Embryonic facial prominence (tissue), 1 donor: Measurements from ENCODE around the gene MOBP.
"Not testable (repeated sequence)": the region's sequence is repeated elsewhere in the genome, so short reads cannot be mapped to it uniquely, and the experiment has no call there.

Experiments used
- DNase-seq: peaks from one replicate; pipeline ENCODE4 v3.0.0-alpha.2; 2016; ENCODE audit errors: extremely low spot score

MOBP gene

GRCh38 chr3:39449796-39450195 lies 17.7 kb upstream of the MOBP start:
- no peak for DNase-seq

- DNase-seq, result no peak
These were observed 14.3 kb upstream of the MOBP start for GRCh38 chr3:39453134-39453533.

DNA sequence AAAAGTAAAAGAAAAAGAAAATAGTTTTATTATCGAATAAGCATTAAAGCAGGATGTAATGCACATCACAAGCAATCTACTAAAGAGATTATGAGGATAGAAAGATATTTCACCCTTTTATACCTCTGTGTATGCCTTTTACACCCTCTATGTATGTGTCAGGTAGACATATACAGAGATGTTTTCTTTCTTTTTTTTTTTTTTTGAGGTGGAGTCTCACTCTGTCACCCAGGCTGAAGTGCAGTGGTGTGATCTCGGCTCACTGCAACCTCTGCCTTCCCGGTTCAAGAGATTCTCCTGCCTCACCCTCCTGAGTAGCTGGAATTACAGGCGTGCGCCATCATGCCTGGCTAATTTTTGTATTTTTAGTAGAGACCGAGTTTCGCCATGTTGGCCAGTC lies 13.6 kb upstream of the MOBP start:
- DNase-seq, result not testable (repeated sequence)

DNA sequence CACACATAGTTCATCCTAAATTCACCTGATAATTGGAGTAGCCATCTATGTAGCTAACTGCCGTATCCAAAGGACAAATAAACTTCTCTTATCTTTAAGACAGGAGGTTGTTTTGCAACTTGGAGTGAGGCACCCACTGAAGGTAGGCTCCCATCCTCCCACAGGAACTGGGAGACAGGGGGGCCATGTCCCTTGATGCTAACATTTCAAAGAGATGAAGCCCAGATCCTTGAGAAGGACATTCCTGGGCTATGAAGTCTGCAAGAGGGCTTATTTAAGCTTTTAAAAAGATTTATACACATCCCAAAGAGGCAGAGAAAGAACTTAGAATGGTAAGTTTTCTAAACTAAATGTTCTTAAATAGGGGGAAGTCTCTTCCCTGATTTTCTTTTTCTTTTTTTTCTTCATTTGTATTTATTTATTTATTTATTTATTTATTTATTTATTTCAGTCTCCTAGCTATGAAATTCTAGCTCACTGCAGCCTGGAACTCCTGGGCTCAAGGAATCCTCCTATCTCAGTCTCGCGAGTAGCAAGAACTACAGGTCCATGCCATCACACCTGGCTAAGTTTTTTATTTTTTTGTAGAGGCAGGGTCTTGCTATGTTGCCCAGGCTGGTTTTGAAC lies 12.8 kb upstream of the MOBP start:
- DNase-seq, result no peak

- no peak for DNase-seq
These were observed 11.3 kb upstream of the MOBP start for GRCh38 chr3:39456159-39456558.

DNA sequence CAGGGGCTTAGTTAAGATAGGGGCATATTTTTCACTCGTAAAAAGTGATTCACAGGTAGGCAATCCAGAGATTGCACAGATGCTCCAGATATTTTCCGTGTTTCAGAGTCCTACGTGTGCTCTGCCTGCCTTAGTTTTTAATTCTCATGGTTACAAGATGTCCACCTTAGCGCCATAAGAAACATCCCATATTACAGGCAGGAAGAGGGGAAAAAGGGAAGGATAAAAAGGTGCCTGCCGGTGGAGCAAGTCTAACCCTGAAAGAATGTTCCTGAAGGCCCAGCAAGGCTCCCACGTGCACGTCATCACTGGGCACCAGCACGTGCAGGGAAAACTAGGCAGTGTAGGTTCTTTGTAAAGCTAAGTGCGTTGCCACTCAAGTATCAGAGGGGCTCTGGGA lies 10.1 kb upstream of the MOBP start:
- DNase-seq, result no peak

DNA sequence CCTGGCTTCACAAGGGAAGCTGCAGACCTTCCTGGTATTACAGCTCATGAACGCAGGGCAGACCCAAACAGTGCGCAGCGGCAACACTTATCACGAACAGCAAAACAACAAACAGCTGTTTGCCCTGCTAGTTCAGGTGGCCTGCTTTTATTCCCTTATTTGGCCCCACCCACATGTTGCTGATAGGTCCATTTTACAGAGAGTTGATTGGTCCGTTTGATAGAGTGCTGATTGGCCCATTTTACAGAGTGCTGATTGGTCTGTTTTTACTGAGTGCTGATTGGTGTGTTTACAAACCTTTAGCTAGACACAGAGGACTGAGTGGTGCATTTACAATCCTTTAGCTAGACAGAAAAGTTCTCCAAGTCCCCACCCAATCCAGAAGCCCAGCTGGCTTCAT lies 8.9 kb upstream of the MOBP start:
- DNase-seq, result not testable (repeated sequence)

GRCh38 chr3:39460677-39461076 lies 6.8 kb upstream of the MOBP start:
- no peak for DNase-seq

DNA sequence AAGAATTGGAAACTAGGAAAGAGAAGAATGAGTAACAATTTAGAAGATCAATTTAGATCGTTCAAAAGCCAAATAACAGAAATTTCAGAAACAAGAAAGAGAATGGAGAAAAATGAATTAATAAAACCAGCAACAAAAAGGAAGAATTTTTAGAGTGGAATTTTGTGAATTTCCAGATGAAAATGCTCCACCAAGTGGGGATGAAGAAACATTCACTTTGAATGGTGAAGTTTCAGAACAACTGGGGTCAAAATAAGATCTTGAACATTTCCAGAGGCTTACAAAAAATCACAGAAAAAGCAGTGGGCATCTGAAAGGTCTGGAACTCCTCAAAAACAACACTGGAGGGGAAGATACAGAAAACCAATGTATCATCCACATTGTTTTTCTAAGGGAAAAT lies 4.2 kb upstream of the MOBP start:
- DNase-seq, result no peak

DNA sequence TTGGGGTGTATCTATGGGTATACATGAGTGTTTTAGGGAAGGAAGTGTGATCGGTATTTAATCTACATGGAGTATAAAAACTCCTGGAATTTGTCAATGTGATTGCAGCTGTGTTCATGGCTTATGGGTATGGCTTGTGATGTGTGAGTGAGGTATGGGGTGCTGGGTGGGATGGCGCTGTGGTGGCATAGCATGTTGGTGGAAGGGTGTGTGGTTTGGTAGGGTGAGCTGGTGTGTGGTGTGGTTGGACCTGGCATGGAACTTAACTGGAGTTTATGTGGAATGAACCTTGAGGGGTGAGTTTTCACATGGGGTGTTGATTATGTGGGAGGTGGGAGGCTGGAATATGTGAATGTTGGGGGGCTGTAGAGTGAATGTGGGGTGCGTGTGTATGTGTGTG lies 492 bp upstream of the MOBP start:
- DNase-seq, result no peak

DNA sequence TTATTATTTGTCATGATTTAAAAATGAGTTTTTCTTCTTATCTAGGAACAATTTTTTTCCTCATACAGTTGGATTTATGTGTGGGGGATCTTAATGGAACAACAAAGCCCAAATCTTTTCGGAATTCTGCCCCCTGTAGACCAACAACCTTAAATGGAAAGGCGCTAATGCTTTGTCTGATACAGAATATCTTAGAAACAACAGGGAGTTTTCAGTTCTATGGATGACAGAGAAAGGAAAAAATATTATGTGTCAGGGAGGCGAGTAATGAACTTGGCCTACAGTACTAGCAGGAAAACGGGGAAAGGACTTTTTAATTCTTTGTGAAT lies 592 bp downstream of the MOBP start:
- DNase-seq, result no peak

DNA sequence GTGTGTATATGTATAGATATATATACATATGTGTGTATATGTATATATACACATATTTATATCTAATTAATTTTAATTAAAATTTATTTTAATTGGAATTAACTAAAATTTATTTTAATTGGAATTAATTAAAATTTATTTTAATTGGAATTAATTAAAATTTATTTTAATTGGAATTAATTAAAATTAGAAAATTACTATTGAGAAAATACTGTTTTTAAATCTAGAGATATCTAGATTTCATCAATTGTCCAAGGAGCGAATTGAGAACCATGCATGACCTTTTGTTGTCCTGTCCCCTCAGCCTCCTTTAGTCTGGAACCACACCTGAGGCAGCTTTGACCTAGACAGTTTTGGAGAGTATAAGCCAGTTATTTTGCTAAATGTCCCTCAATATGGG lies 1.8 kb downstream of the MOBP start:
- DNase-seq, result no peak

DNA sequence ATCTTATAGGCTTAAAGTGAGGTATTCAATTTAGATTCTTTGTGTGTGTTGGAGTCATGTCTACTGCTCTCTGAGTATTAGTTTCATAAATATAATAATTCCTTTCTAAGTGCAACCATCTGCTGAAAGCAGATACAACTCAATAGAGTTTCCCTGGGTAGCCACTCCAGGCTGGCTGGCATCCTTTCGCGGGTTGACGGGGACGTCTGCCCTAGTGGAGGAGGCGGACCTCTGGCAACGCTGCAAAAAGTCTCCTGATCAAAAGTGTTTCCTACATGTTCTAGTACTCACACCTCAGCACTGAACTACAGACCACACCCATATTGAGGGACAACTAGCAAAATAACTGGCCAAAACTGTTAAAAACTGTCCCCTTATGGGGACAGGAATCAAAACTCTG lies 2.5 kb downstream of the MOBP start:
- no peak for DNase-seq

- no peak for DNase-seq
These were observed 4.2 kb downstream of the MOBP start for GRCh38 chr3:39471652-39472051.

DNA sequence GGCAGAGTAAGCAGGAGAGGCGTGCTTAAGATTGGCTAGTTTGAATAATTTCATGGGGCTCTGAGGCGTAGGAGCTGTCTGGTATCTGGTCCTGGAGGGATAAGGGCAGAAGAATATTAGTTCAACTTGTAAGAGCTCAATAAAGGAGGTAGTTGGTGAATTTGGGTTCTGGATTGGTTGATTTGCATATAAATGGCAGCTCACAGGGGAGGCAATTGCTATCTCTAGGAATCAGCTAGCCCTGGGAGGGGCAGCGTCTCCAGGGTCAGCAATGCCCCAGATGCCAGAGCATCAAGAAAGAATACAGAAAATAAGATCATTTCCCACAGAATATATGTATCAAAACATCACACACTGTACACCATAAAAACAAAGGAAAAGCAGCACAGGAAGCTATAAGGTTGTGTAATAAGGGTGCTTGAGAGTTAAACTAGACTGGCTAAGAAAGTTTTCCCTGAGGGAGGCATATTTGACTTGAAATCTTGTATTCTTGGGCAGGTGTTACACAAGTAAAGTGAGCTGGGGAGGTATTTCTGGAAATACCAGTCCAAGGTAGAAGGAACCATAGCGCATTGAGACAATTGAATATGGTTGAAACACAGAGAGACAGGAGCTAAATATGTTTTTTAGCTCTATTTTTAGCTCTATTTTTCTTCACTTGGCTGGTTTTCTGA lies 6.1 kb downstream of the MOBP start:
- no peak for DNase-seq

- DNase-seq, result no peak
These were observed 6.6 kb downstream of the MOBP start for GRCh38 chr3:39474126-39474515.

- DNase-seq, result no peak
These were observed 9.3 kb downstream of the MOBP start for GRCh38 chr3:39476783-39477182.

GRCh38 chr3:39478226-39478625 lies 10.7 kb downstream of the MOBP start:
- DNase-seq, result no peak

- DNase-seq, result no peak
These were observed 12.4 kb downstream of the MOBP start for GRCh38 chr3:39479701-39480414.

GRCh38 chr3:39485547-39485946 lies 18.1 kb downstream of the MOBP start:
- no peak for DNase-seq

DNA sequence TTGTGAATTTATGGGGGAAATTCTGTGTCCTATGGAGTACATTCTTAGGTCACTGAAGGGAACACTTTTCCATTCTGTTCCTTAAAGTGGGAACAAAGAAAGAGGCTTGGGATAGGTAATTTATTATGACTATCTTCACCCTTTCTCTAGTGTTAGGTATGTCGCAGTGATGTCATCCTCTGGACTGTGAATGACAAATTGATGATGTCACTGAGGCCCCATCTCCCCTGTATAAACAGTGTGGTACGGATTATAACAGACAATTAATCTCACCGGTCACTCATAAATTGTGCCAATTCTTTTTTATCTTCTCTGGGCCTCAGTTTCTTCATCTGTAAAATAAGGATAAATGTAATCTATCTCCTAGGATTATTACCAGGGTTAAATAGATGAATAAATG lies 23.5 kb downstream of the MOBP start:
- DNase-seq, result no peak

GRCh38 chr3:39491733-39492350 lies 24.4 kb downstream of the MOBP start:
- DNase-seq, result no peak

GRCh38 chr3:39494781-39495180 lies 27.3 kb downstream of the MOBP start:
- no peak for DNase-seq
